HG03066 (cell line): ENCODE results near the gene RCL1.

Experiments
- ATAC-seq: cut with Tn5 transposase; IDR thresholded peaks from one replicate; pipeline ENCODE4 v1.9.1; 2021; ENCODE audit warnings: low read depth; ENCODE audit not compliant: unreplicated experiment

The RCL1 gene

GRCh38 chr9:4837261-4838188 lies 44.8 kb downstream of the RCL1 start:
- no peak for ATAC-seq

GRCh38 chr9:4838189-4838546 lies 45.4 kb downstream of the RCL1 start:
- ATAC-seq: no peak

- ATAC-seq: no peak
These were observed 46.7 kb downstream of the RCL1 start for GRCh38 chr9:4839470-4839912.

GRCh38 chr9:4840018-4840417 lies 47.3 kb downstream of the RCL1 start:
- ATAC-seq: no peak

- no peak for ATAC-seq
These were observed 49.5 kb downstream of the RCL1 start for GRCh38 chr9:4842213-4842612.

GRCh38 chr9:4842734-4843133 lies 50.0 kb downstream of the RCL1 start:
- no peak for ATAC-seq

GRCh38 chr9:4844056-4844838 lies 51.5 kb downstream of the RCL1 start:
- no peak for ATAC-seq

- no peak for ATAC-seq
These were observed 56.6 kb downstream of the RCL1 start for GRCh38 chr9:4849369-4849768.

- no peak for ATAC-seq
These were observed 58.0 kb downstream of the RCL1 start for GRCh38 chr9:4850603-4851310.

GRCh38 chr9:4852419-4852818 lies 59.7 kb downstream of the RCL1 start:
- no peak for ATAC-seq

GRCh38 chr9:4854265-4854590 lies 61.5 kb downstream of the RCL1 start:
- no peak for ATAC-seq

- ATAC-seq: no peak
These were observed 63.1 kb downstream of the RCL1 start for GRCh38 chr9:4855841-4856240.

- ATAC-seq: no peak
These were observed 64.5 kb downstream of the RCL1 start for GRCh38 chr9:4857163-4857810.

GRCh38 chr9:4859035-4859434 lies 66.3 kb downstream of the RCL1 start:
- ATAC-seq: no peak

GRCh38 chr9:4860383-4860782 lies 67.6 kb downstream of the RCL1 start:
- ATAC-seq: no peak

GRCh38 chr9:4861145-4861544 lies 68.4 kb downstream of the RCL1 start:
- no peak for ATAC-seq

- ATAC-seq: no peak
These were observed 69.2 kb downstream of the RCL1 start for GRCh38 chr9:4861736-4862451.

- no peak for ATAC-seq
These were observed 69.9 kb downstream of the RCL1 start for GRCh38 chr9:4862506-4863250.

GRCh38 chr9:4864234-4864661 lies 71.5 kb downstream of the RCL1 start:
- no peak for ATAC-seq
